ENCODE results near the gene MRPL41.
"Not testable (repeated sequence)": the region's sequence is repeated elsewhere in the genome, so short reads cannot be mapped to it uniquely, and the experiment has no call there.

Gene MRPL41

GRCh38 chr9:137588311-137588710, 36.6 kb downstream of the MRPL41 start:
- DNase-seq, result no peak

- no peak for DNase-seq
These were observed 37.2 kb downstream of the MRPL41 start for GRCh38 chr9:137588891-137589290.

- DNase-seq, result no peak
These were observed 37.9 kb downstream of the MRPL41 start for GRCh38 chr9:137589441-137590122.

- DNase-seq, result no peak
These were observed 38.4 kb downstream of the MRPL41 start for GRCh38 chr9:137590123-137590468.

- DNase-seq, result peak; percentile 46 to 78
These were observed 39.0 kb downstream of the MRPL41 start, which contains the start of gene ZMYND19 for GRCh38 chr9:137590469-137591383. Gene ZMYND19 (minus strand): TSS chr9:137590512. CDS start chr9:137590263, 249 bp downstream.

GRCh38 chr9:137592767-137593166, 41.1 kb downstream of the MRPL41 start:
- no peak for DNase-seq

- DNase-seq, result no peak
These were observed 41.5 kb downstream of the MRPL41 start for GRCh38 chr9:137593176-137593575.

GRCh38 chr9:137596577-137596976, 44.9 kb downstream of the MRPL41 start:
- DNase-seq, result not testable (repeated sequence)

- DNase-seq, result no peak
These were observed 47.3 kb downstream of the MRPL41 start for GRCh38 chr9:137598943-137599342.

Measured in SW 1271 (cell line).